C4-2B (cell line): Measurements from ENCODE around the gene MEIS2.
A peak's percentile ranks its signal among the peaks of the same experiment; 100 is the strongest.

Experiments
- H3K27ac ChIP-seq: fragments of 450-650 bp; 2 replicates; pipeline ENCODE4 v1.5.1; 2017
- CTCF ChIP-seq: fragments of 450-650 bp; conservative IDR thresholded peaks from 2 replicates; pipeline ENCODE4 v1.5.1; 2017; ENCODE audit warnings: mild to moderate bottlenecking
- ZFX ChIP-seq: fragments of 450-650 bp; IDR thresholded peaks from 2 replicates; pipeline ENCODE4 v1.6.1; 2017

Gene MEIS2

GRCh38 chr15:36884936-36885635 is 215.3 kb downstream of the MEIS2 start:
- no peak overlapping the region for H3K27ac ChIP-seq

GRCh38 chr15:36884518-36884875 is 215.9 kb downstream of the MEIS2 start:
- no peak for TF ChIP-seq CTCF
- no peak for TF ChIP-seq ZFX
- no peak overlapping the region for H3K27ac ChIP-seq

More at GRCh38 chr15:36884936-36885635, 215.3 kb downstream of the MEIS2 start:
- TF ChIP-seq CTCF (no peak), ZFX (no peak)

- TF ChIP-seq ZFX (no peak), CTCF (peak; percentile 91)
- H3K27ac ChIP-seq, result no peak overlapping the region
Observed at GRCh38 chr15:36883713-36884517, 216.4 kb downstream of the MEIS2 start.

- TF ChIP-seq CTCF (no peak), ZFX (no peak)
Observed at GRCh38 chr15:36882487-36883131, 217.7 kb downstream of the MEIS2 start.

DNA sequence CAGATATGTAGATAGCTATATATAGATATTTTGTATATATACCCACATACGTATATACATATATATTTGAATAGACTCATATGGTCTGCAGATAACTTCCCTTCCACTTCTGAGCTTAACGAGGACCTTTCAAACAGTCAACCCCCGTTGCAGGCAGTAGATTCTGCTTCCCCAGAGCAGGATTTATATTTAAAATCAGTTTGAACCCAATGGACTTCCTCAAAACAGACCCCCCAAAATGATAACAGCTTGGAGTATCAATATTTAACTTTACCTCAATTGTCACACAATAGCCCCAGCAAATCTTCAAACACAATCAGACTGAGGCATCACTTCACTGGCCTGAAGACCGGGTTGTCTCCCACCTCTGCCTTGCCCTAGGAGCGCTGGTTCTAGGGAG is 218.3 kb downstream of the MEIS2 start:
- H3K27ac ChIP-seq, result no peak overlapping the region
- TF ChIP-seq ZFX, result no peak
- TF ChIP-seq CTCF, result no peak

More at GRCh38 chr15:36882487-36883131, 217.7 kb downstream of the MEIS2 start:
- H3K27ac ChIP-seq, result no peak overlapping the region

DNA sequence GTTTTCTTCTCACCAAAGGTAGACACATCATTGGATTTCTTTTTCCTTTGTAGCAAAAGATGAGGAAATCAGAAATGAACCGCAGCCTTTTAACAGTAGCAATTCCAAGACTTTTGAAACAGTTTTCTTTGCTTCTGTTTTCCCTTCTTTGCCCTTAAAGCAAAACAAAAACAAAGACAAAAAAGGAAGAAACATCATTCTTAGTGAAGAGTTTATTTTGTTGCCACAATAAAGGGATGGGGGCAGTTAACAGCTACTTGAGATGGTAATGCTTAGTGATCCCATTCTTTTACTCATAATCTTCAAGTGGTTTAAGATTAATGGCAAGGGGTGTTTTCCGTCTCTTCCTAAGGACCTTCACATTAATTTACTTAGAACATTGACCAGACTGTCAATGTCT is 218.8 kb downstream of the MEIS2 start:
- TF ChIP-seq CTCF (no peak), ZFX (no peak)
- no peak overlapping the region for H3K27ac ChIP-seq

GRCh38 chr15:36880913-36881460 is 219.4 kb downstream of the MEIS2 start:
- no peak overlapping the region for H3K27ac ChIP-seq
- TF ChIP-seq ZFX (no peak), CTCF (no peak)
